ENCODE results near the gene DNAH12. TPM values are rescaled to one million over a fixed set of nuclear protein-coding genes. Genes with fewer than 3 reads are reported as not detected.

Gene DNAH12
- total RNA-seq, 2 experiments from 2014 or later = 0.19 TPM; not detected in 1

DNA sequence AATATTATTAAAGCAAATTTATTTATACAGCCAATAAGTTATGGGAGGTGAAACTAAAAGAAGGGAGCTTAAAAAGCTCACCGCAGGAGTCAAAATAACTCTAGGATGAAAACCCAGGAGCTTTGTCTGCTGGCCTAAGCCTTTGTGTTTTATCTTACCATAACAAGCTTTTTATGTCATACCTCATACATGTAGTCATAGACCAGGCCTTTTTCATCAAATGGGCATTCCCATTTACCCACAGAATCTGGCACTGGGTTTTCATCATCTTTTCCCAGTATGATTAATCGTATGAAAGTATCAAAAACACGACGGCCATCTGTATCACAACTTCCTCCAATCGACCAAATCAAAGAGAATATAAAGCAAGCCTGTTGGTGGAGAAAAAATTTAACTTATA is 122.8 kb downstream of the DNAH12 start:
- H3K27me3 Mint-ChIP-seq = peaks cover 14% of the 10 kb centered on the region
- ATAC-seq (ENCODE audit: poor library complexity) (no peak), DNase-seq (no peak)
- Histone ChIP-seq H3K27ac (ENCODE audit: low read depth in 1 of 2, low read length in 2 of 2) (no peak overlapping the region), H3K4me1 (ENCODE audit: insufficient read depth, low read length) (no peaks in the 10 kb centered on the region), H3K4me3 (ENCODE audit: low read length) (no peak overlapping the region), H3K9me3 (ENCODE audit: control insufficient read depth in 1 of 2, insufficient read depth in 1 of 2, low read length in 2 of 2) (no peaks in the 10 kb centered on the region), H3K27me3 (ENCODE audit: control insufficient read depth in 1 of 2, insufficient read depth in 2 of 2, low read length in 2 of 2) (peaks cover 0 to 3% of the 10 kb centered on the region in 2 experiments), H3K36me3 (ENCODE audit: insufficient read depth, low read length) (no peaks in the 10 kb centered on the region)
- no peaks in the 10 kb centered on the region for H3K36me3 Mint-ChIP-seq (ENCODE audit: low read depth)
- ChIA-PET POLR2A (no interaction called here), CTCF (no interaction called here)
- H3K4me1 Mint-ChIP-seq (ENCODE audit: low read depth) = no peaks in the 10 kb centered on the region
- no peak overlapping the region for H3K4me3 Mint-ChIP-seq
- no peak overlapping the region for H3K27ac Mint-ChIP-seq
- intact Hi-C loops (cut with DNase I, micrococcal nuclease) = no loop called here
- TF ChIP-seq CTCF (IDR thresholded peaks at IDR 0.05) = no peak
- H3K9me3 Mint-ChIP-seq = no peaks in the 10 kb centered on the region

GRCh38 chr3:57420001-57420400 is 124.1 kb downstream of the DNAH12 start:
- Mint-ChIP-seq H3K36me3 (ENCODE audit: low read depth) (no peaks in the 10 kb centered on the region), H3K9me3 (no peaks in the 10 kb centered on the region), H3K27ac (no peak overlapping the region), H3K27me3 (peaks cover 7% of the 10 kb centered on the region), H3K4me3 (no peak overlapping the region), H3K4me1 (ENCODE audit: low read depth) (no peaks in the 10 kb centered on the region)
- POLR2A ChIA-PET = no interaction called here
- H3K36me3 ChIP-seq (ENCODE audit: insufficient read depth, low read length) = no peaks in the 10 kb centered on the region
- CTCF ChIA-PET = interaction anchor here (1.1 kb wide), 1 partner anchor 22 kb away, joined by 3 read pairs; no protein-coding TSS in a partner anchor
- TF ChIP-seq CTCF (IDR thresholded peaks at IDR 0.05) = no peak
- H3K4me3 ChIP-seq (ENCODE audit: low read length) = no peak overlapping the region
- intact Hi-C loops (cut with DNase I, micrococcal nuclease) = no loop called here
- H3K9me3 ChIP-seq (ENCODE audit: control insufficient read depth in 1 of 2, insufficient read depth in 1 of 2, low read length in 2 of 2) = no peaks in the 10 kb centered on the region
- H3K27me3 ChIP-seq (ENCODE audit: control insufficient read depth in 1 of 2, insufficient read depth in 2 of 2, low read length in 2 of 2) = no peaks in the 10 kb centered on the region
- H3K4me1 ChIP-seq (ENCODE audit: insufficient read depth, low read length) = no peaks in the 10 kb centered on the region
- DNase-seq = no peak
- ATAC-seq (ENCODE audit: poor library complexity) = no peak
- no peak overlapping the region for H3K27ac ChIP-seq (ENCODE audit: low read depth in 1 of 2, low read length in 2 of 2)

DNA sequence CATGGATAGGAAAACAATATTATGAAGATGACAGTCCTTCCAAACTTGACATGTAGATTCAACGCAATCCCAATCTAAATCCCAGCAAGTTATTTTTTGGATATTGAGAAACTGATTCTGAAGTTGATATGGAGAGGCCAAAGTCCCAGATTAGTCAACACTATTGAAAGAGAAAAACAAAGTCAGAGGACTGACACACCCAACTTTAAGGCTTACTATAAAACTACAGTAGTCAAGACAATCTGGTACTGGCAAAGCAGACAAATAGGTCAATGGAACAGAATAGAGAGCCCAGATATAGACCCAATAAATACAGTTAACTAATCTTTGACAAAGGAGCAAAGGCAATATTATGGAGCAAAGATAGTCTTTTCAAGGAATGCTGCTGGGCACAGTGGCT is 132.4 kb downstream of the DNAH12 start:
- no peaks in the 10 kb centered on the region for H3K4me1 Mint-ChIP-seq (ENCODE audit: low read depth)
- ChIA-PET POLR2A (no interaction called here), CTCF (no interaction called here)
- H3K36me3 Mint-ChIP-seq (ENCODE audit: low read depth) = no peaks in the 10 kb centered on the region
- no peak for ATAC-seq (ENCODE audit: poor library complexity)
- no peak overlapping the region for H3K27ac Mint-ChIP-seq
- no peak overlapping the region for H3K4me3 Mint-ChIP-seq
- Histone ChIP-seq H3K36me3 (ENCODE audit: insufficient read depth, low read length) (no peaks in the 10 kb centered on the region), H3K27ac (ENCODE audit: low read depth in 1 of 2, low read length in 2 of 2) (no peak overlapping the region), H3K27me3 (ENCODE audit: control insufficient read depth in 1 of 2, insufficient read depth in 2 of 2, low read length in 2 of 2) (no peaks in the 10 kb centered on the region), H3K9me3 (ENCODE audit: control insufficient read depth in 1 of 2, insufficient read depth in 1 of 2, low read length in 2 of 2) (no peaks in the 10 kb centered on the region), H3K4me1 (ENCODE audit: insufficient read depth, low read length) (no peaks in the 10 kb centered on the region), H3K4me3 (ENCODE audit: low read length) (no peak overlapping the region)
- intact Hi-C loops (cut with DNase I, micrococcal nuclease) = no loop called here
- H3K27me3 Mint-ChIP-seq = peaks cover 8% of the 10 kb centered on the region
- no peaks in the 10 kb centered on the region for H3K9me3 Mint-ChIP-seq
- no peak for TF ChIP-seq CTCF (IDR thresholded peaks at IDR 0.05)
- no peak for DNase-seq
